HG02970 (cell line): ENCODE data around the gene TMEM252.

ENCODE experiments used
- ATAC-seq: cut with Tn5 transposase; IDR thresholded peaks from one replicate; pipeline ENCODE4 v1.9.1; 2021; ENCODE audit warnings: mild to moderate bottlenecking, moderate library complexity, moderate number of reproducible peaks; ENCODE audit not compliant: unreplicated experiment, low FRiP score

TMEM252 gene

DNA sequence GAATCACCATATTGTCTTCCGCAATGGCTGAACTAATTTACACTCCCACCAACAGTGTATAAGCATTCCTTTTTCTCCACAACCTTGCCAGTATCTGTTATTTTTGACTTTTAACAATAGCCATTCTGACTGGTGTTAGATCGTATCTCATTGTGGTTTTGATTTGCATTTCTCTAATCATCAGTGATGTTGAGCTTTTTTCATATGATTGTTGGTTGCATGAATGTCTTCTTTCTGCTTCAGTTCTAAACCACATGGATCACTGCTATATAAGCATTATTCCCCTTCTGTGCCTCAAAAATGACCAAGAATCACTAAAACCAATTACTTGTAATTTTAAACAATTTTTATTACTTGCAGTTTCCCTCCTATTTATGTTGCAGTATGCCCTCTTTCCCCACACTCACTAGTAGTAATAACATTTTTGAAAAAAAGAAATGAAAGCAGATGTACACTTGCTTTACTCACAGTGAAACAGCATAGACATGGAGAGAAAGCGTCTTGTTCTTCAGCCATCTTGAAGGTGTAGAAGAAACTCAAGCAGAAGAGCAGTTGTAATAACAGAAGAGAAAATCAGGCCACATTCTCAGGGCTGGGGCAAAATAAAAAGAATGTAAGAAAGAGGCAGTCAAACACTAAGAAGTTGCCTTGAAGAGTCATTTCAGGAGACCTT lies 4.5 kb upstream of the TMEM252 start:
- no peak for ATAC-seq

- no peak for ATAC-seq
Observed at GRCh38 chr9:68541568-68541967, 885 bp upstream of the TMEM252 start.

- ATAC-seq: no peak
Observed at GRCh38 chr9:68538200-68538599, 2.5 kb downstream of the TMEM252 start.

DNA sequence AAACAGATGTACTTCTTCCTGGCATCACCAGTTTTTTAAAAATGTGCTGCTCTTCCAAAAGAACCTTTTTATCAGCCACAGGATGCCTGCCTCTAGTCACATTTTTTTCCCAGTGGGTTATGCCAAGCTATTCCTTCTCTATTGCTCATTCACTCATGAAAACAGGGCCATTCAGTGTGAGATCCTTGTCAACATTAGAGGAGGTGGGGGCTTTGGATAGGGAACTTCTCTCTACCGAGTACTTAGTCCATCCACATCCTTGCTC lies 3.1 kb downstream of the TMEM252 start:
- no peak for ATAC-seq

GRCh38 chr9:68536876-68537615 lies 3.6 kb downstream of the TMEM252 start:
- ATAC-seq: no peak

DNA sequence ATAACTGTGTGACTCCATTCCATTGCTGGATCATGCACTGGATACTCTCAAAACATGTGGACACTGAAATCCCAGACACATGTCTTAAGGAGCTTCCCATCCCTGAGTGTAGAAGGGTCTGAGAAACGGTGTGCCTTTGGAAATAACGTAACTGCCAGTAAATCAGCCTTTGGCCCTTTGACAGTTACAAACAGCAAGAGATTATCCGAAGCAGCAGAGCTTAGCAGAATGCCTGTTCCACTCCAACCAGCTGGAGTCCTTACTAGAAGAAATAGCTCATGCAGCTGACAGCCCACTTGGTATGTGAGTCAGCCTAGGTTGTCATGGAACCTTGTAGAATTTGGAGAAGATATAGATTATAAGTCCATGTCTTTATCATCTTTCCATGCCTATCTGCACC lies 7.0 kb downstream of the TMEM252 start:
- no peak for ATAC-seq

- ATAC-seq: no peak
Observed at GRCh38 chr9:68532131-68532530, 8.6 kb downstream of the TMEM252 start.

DNA sequence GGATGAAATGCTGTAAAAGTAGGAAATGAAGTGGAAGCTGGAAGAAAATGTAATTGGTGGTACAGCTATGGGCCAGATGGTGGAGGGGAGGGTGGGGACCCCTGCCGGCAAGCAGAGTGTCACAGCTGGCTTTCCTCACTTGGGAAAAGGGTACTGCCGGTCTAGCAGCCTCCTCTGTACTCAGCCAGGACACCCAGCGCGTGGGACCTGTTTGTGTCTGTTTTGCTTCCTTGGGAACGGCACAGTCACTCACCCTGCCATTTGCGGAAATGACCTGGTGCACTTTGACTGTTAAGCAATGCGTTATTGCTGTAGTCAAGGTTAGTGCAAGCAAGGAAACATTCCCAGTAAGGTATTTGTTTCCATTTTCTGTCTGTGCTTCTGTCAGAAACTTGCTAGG lies 10.1 kb downstream of the TMEM252 start:
- no peak for ATAC-seq

GRCh38 chr9:68523367-68523936 lies 17.2 kb downstream of the TMEM252 start:
- ATAC-seq: no peak

GRCh38 chr9:68522954-68523353 lies 17.7 kb downstream of the TMEM252 start:
- ATAC-seq: no peak

DNA sequence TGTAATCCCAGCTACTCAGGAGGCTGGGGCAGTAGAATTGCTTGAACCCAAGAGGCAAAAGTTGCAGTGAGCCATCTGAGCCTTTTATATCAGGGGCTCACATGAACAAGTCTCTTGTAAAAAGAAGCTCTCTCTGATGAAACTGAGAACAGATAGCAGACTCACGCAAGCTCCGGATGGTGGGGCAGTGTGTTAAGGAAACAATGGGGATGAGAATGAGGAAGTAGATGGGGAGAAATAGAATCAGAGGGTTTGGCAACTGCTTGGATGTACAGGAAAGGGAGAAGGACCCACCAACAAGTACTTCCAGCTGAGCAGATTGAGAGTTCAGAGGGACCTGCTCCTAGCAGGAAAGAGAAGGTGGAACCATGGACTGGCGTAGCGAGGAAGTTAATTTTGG lies 18.6 kb downstream of the TMEM252 start:
- no peak for ATAC-seq

- ATAC-seq: no peak
Observed at GRCh38 chr9:68515326-68516017, 25.2 kb downstream of the TMEM252 start.

DNA sequence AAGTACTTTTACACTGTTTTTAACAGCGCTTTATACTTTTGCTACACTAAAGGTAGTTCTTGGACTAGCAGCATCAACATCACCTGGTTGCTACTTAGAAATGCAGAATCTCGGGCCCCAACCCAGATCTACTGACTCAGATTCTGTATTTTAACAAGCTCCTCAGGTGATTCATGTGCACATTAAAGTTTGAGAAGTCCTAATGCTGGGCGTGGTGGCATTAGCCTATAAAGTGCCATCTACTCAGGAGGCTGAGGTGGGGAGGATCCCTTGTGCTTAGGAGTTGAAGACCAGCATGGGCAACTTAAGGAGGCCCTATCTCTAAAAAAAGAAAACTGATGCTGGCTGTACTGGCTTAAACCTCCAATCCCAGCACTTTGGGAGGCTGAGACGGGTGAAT lies 26.7 kb downstream of the TMEM252 start:
- ATAC-seq: no peak

GRCh38 chr9:68513385-68513784 lies 27.3 kb downstream of the TMEM252 start:
- ATAC-seq: no peak

GRCh38 chr9:68509689-68510088 lies 31.0 kb downstream of the TMEM252 start:
- no peak for ATAC-seq

DNA sequence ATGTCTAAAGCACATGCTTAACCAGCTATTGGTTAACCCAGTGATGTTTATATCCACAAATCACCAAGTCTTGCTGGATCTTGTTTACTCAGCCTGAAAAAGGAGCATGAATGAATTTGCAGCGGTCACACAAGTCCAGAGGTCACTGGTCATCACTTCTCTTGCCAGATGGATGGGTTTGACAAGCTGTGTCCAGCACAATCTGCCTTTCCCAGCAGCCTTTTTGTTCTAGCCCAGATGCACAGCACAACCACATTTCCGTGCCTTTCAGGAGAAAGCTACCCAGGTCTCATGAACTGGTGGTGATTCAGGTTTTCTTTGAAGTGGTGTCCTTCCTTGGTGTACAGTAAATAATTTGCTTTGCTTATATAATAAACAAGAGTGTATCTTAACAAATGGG lies 32.1 kb downstream of the TMEM252 start:
- ATAC-seq: no peak

GRCh38 chr9:68507806-68508145 lies 32.9 kb downstream of the TMEM252 start:
- no peak for ATAC-seq

GRCh38 chr9:68507130-68507805 lies 33.4 kb downstream of the TMEM252 start:
- ATAC-seq: no peak

DNA sequence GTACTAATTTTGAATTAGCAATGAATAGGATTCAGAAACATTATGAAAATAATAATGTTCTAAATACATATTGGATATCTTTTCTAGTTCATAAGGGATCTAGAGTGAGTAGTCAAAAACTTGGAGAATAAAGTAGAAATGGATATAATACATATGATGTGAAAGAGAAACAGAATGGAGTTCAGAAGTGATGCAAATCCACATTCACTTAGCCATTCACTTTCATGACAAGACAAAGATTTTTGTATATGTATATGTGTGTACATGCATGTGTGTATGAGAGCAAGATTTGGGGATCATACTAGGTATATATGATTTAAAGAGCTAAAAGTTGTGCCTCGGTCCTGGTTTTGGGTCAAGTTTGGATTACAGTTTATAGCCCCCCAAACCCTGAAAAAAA lies 34.1 kb downstream of the TMEM252 start:
- no peak for ATAC-seq

DNA sequence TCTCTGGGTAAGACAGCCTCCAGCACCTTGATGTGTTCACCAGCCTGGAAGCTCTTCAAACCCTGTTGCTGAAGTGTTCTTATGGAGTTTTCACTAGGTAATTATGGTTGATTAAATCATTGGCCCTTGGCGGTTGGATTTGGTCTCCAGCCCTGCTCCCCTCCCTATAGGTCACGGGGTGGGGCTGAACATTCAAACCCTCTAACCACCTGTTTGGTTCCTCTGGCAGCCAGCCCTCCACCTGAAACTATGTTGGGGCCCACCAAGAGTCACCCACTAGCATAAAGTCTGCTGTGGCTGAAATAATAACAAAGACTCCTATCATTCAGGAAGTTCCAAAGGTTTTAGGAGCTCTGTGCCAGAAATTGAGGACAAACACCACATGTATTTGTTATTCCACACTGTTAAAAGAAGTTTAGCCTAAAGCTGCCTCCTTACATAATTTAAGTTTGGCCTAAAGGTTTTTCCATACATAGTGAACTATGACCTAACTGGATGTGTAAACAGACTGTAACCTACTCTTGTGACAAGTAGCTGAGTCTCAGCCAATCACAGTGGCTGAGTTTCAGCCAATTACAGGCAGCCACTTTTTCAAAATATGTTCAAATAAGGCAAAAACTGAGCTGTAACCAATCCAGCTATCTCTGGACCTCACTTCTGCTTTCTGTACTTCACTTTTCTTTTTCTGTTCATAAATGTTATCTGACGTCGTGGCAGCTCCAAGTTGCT lies 34.8 kb downstream of the TMEM252 start:
- ATAC-seq: no peak
